Stimulated activated CD8-positive, alpha-beta memory T cell treated with anti-CD3 and anti-CD28 coated beads, Interleukin-12 subunit alpha, Interleukin-12 subunit beta, amount 100 ng/mL, for 4 hours (primary cell): ENCODE results near the gene BCOR.

ENCODE experiments used
- DNase-seq: peaks from one replicate; pipeline ENCODE4 v3.0.0-alpha.2; 2020; ENCODE audit warnings: low read depth

The BCOR gene

DNA sequence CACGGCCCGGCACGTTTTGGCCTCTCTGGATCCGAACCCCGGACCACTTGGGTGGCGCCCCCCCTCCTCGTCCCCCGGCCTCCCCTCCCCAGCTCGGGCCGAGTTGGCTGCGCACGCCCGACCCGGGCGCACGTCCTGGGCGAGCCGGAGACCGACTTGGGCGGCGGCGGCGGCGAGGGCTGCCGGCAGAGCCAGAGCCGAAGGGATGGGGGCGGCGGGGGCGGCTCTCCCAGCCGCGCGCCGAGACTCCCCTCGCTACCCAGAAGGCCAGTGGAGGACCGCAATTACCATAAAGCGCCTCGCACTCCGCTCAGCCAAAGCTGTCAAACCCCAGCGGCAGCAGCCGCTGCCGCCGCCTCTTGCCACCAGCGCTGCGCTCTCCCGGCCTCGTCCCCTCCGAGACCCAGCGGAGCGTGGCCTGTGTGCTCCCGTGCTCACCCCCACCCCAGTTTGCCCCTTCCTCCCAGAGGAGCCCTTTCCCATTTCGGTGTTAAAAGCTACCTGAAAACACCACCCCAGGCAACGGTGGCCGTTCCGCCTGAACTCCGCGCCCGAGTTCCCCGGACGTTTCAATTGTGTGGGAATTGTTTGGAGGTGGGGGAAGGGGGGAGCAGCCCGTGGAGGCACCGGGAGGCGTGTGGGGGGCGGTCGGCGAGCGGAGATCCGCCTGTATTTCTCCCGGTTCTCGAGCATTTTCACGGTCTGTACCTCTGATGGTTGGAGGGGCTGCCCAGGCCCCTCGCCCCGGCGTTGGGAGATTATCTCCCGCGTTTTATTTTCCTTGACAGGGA lies 701 bp upstream of the BCOR start:
- no peak for DNase-seq

DNA sequence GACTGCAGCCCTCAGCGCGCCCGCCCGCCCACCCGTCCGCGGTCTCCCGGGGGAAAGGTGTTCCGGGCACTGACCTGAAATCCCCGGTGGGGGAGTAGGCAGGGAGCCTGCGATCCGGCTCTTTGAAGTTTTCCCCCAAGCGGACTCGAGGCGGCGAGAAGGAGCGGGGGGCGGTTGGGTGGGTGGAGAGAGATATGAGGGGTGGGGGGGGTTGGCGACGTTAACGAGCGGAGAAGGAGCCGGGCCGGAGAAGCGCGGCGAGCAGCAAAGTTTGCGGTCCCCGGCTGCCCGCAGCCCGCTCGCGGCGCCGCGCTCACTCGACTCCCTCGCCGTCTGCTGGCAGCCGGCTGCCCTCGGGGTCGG lies 636 bp downstream of the BCOR start:
- no peak for DNase-seq

GRCh38 chrX:40096395-40097091 lies 1.2 kb downstream of the BCOR start:
- DNase-seq: no peak

GRCh38 chrX:40095583-40096394 lies 2.0 kb downstream of the BCOR start:
- DNase-seq: no peak

DNA sequence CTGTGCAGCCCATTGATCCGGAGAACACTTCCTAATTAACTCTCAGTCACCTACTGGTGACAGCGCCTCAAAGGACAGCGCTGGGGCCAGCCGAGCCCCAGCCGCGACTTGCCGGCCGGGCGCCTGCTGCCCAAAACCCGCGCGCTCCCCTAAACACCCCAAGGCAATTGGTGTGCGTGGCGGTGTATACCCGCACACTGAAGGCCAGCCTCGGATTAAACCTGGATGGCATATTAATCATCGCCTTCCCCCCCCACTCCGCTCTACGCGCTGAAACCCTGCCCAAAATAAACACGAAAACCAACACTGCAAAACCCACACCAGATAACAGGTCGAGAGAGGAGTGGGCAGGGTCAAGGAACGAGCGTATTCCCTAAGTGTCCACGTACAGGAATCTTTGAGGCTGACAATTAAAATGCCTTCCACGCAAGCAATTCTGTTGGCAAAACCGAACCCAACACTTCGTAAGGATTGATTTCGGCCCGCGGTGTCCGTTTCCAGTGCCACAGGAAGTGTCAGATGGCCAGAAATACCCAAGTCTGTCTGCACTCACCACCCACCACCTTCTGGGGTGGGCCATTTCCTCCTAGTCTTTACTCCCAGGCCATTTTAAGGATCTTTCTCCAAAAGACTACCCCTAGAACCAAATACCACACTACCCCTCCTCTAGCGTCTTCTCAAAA lies 2.7 kb downstream of the BCOR start:
- no peak for DNase-seq

DNA sequence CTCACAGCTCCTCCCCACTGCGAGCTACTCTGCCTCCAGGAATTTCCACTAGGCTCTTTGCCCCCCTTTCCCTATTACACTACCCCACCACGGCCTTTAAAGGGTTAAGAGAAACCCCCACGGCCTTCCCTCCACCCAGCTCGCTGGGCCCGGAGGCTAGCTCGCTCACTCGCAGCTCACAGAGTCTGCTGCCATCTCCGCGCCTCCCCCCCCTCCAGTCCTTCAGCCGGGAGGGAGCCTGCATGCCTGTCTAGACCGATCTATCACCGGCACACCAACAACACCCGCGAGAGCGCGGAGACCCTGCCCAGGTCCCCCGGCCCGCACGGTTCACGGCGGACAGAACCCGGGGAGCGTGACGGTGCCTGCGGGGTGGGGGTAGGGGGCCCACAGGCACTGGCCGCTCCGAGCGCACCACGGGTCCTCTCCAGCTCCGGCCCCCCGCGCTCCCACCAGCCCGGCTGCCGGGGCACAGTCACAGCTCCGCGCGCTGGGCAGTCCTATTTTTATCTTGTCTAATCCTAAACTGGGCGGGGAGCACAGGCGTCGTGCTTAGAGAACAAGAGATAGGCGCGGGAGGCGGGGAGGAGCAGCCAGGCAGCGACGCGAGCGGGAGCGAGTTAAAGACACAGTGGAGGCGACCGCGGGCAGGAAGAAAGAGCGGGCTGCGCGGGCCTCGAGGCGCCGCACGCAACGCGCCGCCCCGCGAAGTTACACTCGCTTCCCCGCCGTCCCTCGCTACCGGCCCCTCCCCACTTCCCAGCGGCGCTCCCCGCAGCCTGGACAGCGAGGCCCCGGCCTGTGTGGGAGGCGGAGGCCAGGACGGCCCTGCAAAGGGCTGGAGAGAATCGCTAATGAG lies 3.5 kb downstream of the BCOR start:
- DNase-seq: no peak

GRCh38 chrX:40093586-40093985 lies 4.2 kb downstream of the BCOR start:
- no peak for DNase-seq

DNA sequence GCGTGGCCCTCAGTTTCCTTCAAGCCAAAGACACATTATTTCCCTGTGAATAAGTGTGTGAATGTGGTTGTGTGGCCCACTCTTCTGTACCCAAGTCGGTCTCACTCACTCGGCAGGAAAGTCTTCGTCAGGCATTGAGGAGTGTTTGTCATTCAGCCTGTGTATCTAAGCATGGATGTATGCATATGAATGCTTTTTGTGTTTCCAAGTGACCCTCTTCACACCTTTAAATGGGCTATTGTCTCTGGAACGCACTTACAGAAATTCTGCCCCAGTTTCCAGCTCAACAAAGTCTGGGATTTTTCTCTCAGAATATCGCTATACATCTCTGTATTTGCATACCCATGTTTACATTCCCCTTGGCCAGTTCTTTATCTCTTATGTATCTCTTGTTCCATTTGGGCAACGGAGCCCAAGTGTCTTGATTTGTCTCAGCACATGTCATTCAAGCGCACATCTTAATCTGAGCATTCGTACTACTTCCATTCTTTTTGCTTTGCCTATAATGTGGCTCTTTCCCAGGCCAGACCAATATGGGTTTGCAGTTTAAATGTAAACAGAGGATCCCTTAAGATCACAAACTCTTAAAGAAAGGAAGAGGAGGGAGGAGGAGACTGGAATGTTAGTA lies 4.8 kb downstream of the BCOR start:
- DNase-seq: no peak

DNA sequence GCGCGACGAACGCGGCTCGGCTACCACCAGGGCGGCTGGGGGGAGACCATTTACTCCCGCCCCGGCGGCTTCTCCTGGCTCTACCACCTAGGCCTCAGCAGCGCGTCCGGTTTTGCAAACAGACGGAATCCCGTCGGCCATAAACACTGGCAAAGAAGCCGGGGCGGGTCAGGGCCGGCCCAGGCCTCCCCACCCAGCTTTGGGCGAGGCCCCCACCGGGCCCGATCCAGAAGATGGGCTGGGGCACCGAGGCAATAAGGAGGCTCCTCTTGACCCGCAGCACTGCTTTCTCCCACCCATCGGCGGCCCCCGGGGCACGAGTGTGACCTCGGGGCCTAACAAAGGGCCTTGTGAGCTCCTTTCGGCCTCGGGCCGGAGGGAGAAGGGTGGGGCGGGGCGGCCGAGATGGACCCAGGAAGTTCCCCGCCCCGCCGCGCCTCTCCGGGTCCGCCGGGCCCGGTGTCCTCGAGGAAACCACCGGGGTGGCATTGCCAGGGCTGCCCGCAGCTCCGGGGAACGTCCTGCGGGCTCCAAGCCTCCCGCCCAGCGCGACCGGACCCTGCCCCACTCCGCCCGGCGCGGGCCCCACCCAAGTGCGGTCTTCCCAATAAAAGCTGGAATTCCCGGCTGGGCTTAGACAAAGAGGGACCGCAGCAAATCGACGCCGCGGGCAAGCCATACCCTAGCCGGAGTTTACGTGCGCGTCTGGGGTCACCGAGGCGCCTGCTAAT lies 5.9 kb downstream of the BCOR start:
- DNase-seq: no peak

- DNase-seq: no peak
Observed at GRCh38 chrX:40090961-40091360, 6.8 kb downstream of the BCOR start.

DNA sequence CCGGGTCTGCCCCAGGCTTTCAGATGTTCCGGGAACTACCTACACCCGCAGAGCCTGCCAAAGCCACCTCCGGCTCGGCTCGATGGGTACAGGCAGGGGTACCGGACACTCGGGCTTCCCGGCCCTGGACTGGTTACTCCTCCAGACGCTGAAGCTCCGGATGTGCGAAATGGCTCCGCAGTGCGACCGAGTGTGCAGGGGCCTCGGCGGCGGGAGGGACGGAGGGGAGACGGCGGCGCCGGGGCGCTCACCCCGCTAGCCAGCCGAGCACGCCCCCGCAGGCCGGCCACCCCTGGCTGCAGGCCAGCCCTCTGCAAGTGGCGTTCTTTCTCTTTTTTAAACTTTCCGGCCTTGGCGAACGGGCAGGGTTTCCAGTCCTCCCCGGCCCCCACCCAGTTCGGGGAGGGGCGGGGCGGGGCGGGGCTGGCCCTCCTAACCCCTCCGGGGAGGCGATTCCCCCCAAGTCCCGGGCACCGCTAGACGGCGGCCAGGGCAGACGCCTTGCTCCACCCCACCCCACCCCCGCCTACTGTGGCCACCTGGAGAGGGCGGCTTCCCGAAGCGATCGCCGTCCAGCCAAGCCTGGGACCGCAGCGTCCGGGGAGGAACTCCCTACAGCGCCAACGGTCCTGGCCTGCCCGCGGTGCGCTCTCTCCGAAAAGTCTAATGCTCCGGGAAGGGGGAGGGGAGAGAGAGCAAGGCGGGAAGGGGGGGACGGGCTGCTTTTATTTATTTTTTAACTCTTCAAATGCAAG lies 7.5 kb downstream of the BCOR start:
- DNase-seq: no peak

GRCh38 chrX:40088803-40089540 lies 8.8 kb downstream of the BCOR start:
- no peak for DNase-seq

DNA sequence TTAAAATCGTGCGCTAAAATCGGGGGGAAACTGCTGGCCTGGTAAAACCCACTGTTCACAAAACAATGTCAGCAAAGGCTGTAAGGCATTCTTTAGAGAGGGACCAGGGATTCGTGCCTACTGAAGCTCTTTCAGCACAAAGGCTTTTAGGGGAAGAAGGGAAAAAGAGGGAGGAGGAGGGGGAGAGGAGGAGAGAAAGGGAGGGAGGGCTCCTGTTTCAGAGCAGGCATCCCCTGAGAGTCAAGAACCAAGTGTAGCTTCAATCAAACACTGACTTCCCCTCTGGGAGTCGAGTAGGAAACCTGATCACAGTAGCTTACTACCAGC lies 9.5 kb downstream of the BCOR start:
- DNase-seq: no peak

GRCh38 chrX:40087425-40088298 lies 10.1 kb downstream of the BCOR start:
- no peak for DNase-seq

GRCh38 chrX:40086569-40087335 lies 11.0 kb downstream of the BCOR start:
- DNase-seq: no peak

- no peak for DNase-seq
Observed at GRCh38 chrX:40085714-40086113, 12.0 kb downstream of the BCOR start.

DNA sequence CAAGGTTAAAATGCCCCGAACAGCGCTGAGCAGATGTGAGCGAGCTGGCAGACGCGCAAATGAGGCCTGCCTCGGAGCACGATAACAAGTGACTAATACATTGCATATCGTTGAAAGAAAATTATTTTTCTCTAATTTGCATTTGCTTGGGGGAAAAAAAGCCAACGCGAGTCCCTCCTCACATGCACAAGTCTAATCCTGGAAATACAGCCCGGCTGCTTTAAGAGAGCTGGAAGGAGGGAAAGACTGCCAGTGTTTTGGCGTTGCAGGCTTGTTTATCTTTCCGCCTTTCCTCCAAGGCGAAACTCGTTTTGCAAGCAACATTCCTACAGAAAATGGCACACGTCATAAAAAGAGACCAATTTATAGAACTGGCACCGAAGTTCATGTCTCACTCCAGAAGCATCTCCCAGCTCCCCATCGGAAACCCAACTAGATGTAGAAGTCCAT lies 12.6 kb downstream of the BCOR start:
- DNase-seq: no peak
